Activated CD4-positive, CD25-positive, alpha-beta regulatory T cell treated with anti-CD3 and anti-CD28 coated beads, Interleukin-2, amount 50 U/mL, for 16 hours (primary cell): ENCODE measurements around the gene ZNF397.
A peak's percentile ranks its signal among the peaks of the same experiment; 100 is the strongest.

Experiments used
- DNase-seq: peaks from one replicate; pipeline ENCODE4 v3.0.0-alpha.2; 2020; ENCODE audit warnings: low read depth, low spot score

Gene ZNF397

GRCh38 chr18:35245719-35246317 is 5.0 kb downstream of the ZNF397 start:
- DNase-seq: no peak

GRCh38 chr18:35246831-35247230 is 6.0 kb downstream of the ZNF397 start:
- no peak for DNase-seq

- DNase-seq: no peak
These were observed 6.8 kb downstream of the ZNF397 start for GRCh38 chr18:35247412-35248249.

- no peak for DNase-seq
These were observed 7.6 kb downstream of the ZNF397 start for GRCh38 chr18:35248429-35248828.

- DNase-seq: no peak
These were observed 11.6 kb downstream of the ZNF397 start for GRCh38 chr18:35252466-35252865.

- DNase-seq: no peak
These were observed 12.9 kb downstream of the ZNF397 start for GRCh38 chr18:35253655-35254287.

GRCh38 chr18:35256947-35257346 is 16.1 kb downstream of the ZNF397 start:
- DNase-seq: no peak

GRCh38 chr18:35264409-35264808 is 23.6 kb downstream of the ZNF397 start:
- no peak for DNase-seq

- peak; percentile 33 for DNase-seq
These were observed 26.4 kb downstream of the ZNF397 start for GRCh38 chr18:35267161-35267651.

- DNase-seq: no peak
These were observed 27.0 kb downstream of the ZNF397 start for GRCh38 chr18:35267809-35268208.

- no peak for DNase-seq
These were observed 28.0 kb downstream of the ZNF397 start for GRCh38 chr18:35268821-35269220.

GRCh38 chr18:35271656-35272055 is 30.8 kb downstream of the ZNF397 start:
- no peak for DNase-seq

- DNase-seq: no peak
These were observed 35.4 kb downstream of the ZNF397 start for GRCh38 chr18:35276267-35276666.

- no peak for DNase-seq
These were observed 36.8 kb downstream of the ZNF397 start for GRCh38 chr18:35277633-35278032.

GRCh38 chr18:35278085-35278484 is 37.3 kb downstream of the ZNF397 start:
- DNase-seq: no peak

- no peak for DNase-seq
These were observed 38.1 kb downstream of the ZNF397 start for GRCh38 chr18:35278969-35279368.

GRCh38 chr18:35282353-35282752 is 41.5 kb downstream of the ZNF397 start:
- DNase-seq: no peak

- no peak for DNase-seq
These were observed 43.3 kb downstream of the ZNF397 start for GRCh38 chr18:35283923-35284794.

GRCh38 chr18:35284841-35285240 is 44.0 kb downstream of the ZNF397 start:
- no peak for DNase-seq

- DNase-seq: no peak
These were observed 48.5 kb downstream of the ZNF397 start for GRCh38 chr18:35289293-35289692.

- no peak for DNase-seq
These were observed 48.9 kb downstream of the ZNF397 start for GRCh38 chr18:35289727-35290093.
